ENCODE measurements around the gene RHOJ. TPM values are rescaled to one million over a fixed set of nuclear protein-coding genes. Genes with fewer than 3 reads are reported as not detected.

Gene RHOJ
- total and polyA plus RNA-seq, 2 of the 13 experiments (the other 11 are each of a cell fraction or from before 2014, with no cell fraction given), result 0.22 to 1.3 TPM

DNA sequence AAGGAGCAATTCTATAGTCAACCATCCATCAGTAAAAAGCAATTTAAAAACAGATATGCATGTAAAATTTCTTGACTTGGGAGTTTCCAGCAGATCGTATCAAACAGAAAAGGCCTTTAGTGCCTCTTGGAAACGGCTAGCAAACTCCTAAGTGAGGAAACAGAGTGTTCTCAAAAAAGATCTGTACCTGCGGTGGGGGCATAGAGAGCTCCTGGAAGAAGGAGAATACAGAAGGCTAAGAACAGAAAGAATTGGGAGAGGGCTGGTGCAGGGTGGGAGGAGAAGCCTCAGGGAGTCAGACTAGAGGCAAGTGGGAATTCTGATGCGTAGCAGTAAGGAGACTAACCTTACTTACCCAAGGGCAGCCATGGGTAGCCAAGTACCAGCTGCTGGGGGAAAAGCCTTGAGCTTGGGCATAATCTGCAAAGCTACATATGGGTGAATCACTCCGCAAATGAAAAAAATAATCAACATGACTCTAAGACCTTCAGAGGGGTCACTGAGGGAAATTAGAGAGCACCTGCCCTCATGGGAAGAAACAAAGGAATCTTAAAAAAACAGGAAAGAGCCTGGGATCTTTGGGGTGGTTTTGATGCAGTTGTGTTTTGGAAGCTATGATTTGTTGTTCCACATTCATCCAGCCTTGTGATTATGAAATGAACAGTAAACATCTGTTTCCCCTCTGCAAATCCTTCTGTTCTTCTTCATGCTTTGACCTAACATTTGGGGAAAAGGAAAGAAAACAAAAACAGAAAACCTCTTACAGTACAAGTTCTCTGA, 10.4 kb downstream of the RHOJ start:
- H4K20me1 ChIP-seq (ENCODE audit: insufficient read depth, low read length), result no peaks in the 10 kb centered on the region
- no peaks in the 10 kb centered on the region for H3K27me3 ChIP-seq (ENCODE audit: control insufficient read depth in 1 of 2, insufficient read depth in 2 of 2, low read length in 2 of 2)
- intact Hi-C loops (cut with micrococcal nuclease; ENCODE audit: unreplicated experiment), result no loop called here
- H3K36me3 ChIP-seq (replicated peaks in 1 of 2; ENCODE audit: control insufficient read depth in 1 of 2, insufficient read depth in 2 of 2, low read length in 2 of 2), result no peaks in the 10 kb centered on the region
- ATAC-seq (no peak), FAIRE-seq (no peak), DNase-seq (ENCODE audit: low spot score) (no peak)
- TF ChIP-seq JARID2 (CRISPR knock-in tag; IDR thresholded peaks at IDR 0.05; ENCODE audit: insufficient replicate concordance) (no peak), TBX2 (CRISPR knock-in tag; IDR thresholded peaks at IDR 0.05; ENCODE audit: borderline replicate concordance) (no peak), ZNF510 (CRISPR knock-in tag; IDR thresholded peaks at IDR 0.05; ENCODE audit: low read depth) (no peak), SAP130 (CRISPR knock-in tag; IDR thresholded peaks at IDR 0.05; ENCODE audit: low read depth) (no peak), ZBTB8A (CRISPR knock-in tag; IDR thresholded peaks at IDR 0.05; ENCODE audit: borderline replicate concordance, low read depth) (no peak), NR2F6 (IDR thresholded peaks at IDR 0.05) (no peak), NR2F6 (CRISPR knock-in tag; IDR thresholded peaks at IDR 0.05) (no peak), HBP1 (CRISPR knock-in tag; IDR thresholded peaks at IDR 0.05; ENCODE audit: low read depth) (no peak), ZNF460 (CRISPR knock-in tag; IDR thresholded peaks at IDR 0.05; ENCODE audit: borderline replicate concordance) (no peak), BRCA1 (CRISPR knock-in tag; IDR thresholded peaks at IDR 0.05) (no peak), NRL (CRISPR knock-in tag; IDR thresholded peaks at IDR 0.05; ENCODE audit: borderline replicate concordance) (no peak), ZNF496 (CRISPR knock-in tag; IDR thresholded peaks at IDR 0.05; ENCODE audit: insufficient replicate concordance) (no peak), FOXA3 (CRISPR knock-in tag; IDR thresholded peaks at IDR 0.05) (no peak), CAMTA2 (CRISPR knock-in tag; IDR thresholded peaks at IDR 0.05; ENCODE audit: borderline replicate concordance) (no peak)
- TF ChIP-seq, protein P1, sequence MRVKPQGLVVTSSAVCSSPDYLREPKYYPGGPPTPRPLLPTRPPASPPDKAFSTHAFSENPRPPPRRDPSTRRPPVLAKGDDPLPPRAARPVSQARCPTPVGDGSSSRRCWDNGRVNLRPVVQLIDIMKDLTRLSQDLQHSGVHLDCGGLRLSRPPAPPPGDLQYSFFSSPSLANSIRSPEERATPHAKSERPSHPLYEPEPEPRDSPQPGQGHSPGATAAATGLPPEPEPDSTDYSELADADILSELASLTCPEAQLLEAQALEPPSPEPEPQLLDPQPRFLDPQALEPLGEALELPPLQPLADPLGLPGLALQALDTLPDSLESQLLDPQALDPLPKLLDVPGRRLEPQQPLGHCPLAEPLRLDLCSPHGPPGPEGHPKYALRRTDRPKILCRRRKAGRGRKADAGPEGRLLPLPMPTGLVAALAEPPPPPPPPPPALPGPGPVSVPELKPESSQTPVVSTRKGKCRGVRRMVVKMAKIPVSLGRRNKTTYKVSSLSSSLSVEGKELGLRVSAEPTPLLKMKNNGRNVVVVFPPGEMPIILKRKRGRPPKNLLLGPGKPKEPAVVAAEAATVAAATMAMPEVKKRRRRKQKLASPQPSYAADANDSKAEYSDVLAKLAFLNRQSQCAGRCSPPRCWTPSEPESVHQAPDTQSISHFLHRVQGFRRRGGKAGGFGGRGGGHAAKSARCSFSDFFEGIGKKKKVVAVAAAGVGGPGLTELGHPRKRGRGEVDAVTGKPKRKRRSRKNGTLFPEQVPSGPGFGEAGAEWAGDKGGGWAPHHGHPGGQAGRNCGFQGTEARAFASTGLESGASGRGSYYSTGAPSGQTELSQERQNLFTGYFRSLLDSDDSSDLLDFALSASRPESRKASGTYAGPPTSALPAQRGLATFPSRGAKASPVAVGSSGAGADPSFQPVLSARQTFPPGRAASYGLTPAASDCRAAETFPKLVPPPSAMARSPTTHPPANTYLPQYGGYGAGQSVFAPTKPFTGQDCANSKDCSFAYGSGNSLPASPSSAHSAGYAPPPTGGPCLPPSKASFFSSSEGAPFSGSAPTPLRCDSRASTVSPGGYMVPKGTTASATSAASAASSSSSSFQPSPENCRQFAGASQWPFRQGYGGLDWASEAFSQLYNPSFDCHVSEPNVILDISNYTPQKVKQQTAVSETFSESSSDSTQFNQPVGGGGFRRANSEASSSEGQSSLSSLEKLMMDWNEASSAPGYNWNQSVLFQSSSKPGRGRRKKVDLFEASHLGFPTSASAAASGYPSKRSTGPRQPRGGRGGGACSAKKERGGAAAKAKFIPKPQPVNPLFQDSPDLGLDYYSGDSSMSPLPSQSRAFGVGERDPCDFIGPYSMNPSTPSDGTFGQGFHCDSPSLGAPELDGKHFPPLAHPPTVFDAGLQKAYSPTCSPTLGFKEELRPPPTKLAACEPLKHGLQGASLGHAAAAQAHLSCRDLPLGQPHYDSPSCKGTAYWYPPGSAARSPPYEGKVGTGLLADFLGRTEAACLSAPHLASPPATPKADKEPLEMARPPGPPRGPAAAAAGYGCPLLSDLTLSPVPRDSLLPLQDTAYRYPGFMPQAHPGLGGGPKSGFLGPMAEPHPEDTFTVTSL (CRISPR knock-in tag; IDR thresholded peaks at IDR 0.05; ENCODE audit: borderline replicate concordance), result no peak
- in situ Hi-C loops (cut with HindIII; ENCODE audit: extremely low pct_ligation_motif_present, low pct_unique_long_range_greater_than_20kb), result no loop called here
- no peaks in the 10 kb centered on the region for H3K4me1 ChIP-seq (ENCODE audit: insufficient read depth, low read length)
- WGBS (ENCODE audit: low lambda C conversion rate), result 4% methylated on average over 5 of the region's 5 CpGs
- CTCF ChIA-PET (ENCODE audit: low intra/inter-chr PET ratio, low total read pairs), result no interaction called here
- H3K9me3 ChIP-seq (ENCODE audit: low read length), result no peaks in the 10 kb centered on the region
- H3K4me3 ChIP-seq (replicated peaks in 1 of 3; ENCODE audit: insufficient read depth in 1 of 3, low read depth in 2 of 3, low read length in 3 of 3), result no peak overlapping the region
- no peaks in the 10 kb centered on the region for H3K79me2 ChIP-seq (ENCODE audit: insufficient read depth, low read length)
- POLR2A ChIA-PET, result no interaction called here
- no peak overlapping the region for H3K4me2 ChIP-seq (ENCODE audit: low read depth, low read length)
- H3K27ac ChIP-seq (ENCODE audit: extremely low read length, insufficient read depth, low read length), result no peak overlapping the region
- no TSS peak for BruUV-seq (replicated peaks)
- H2AFZ ChIP-seq (ENCODE audit: low read length), result no peak overlapping the region
- no peak overlapping the region for H3K9ac ChIP-seq (ENCODE audit: insufficient read depth, low read depth, low read length)
